ENCODE data around the gene NDUFB3.
A peak's percentile ranks its signal among the peaks of the same experiment; 100 is the strongest.
"Not testable (repeated sequence)": the region's sequence is repeated elsewhere in the genome, so short reads cannot be mapped to it uniquely, and the experiment has no call there.

NDUFB3 gene

DNA sequence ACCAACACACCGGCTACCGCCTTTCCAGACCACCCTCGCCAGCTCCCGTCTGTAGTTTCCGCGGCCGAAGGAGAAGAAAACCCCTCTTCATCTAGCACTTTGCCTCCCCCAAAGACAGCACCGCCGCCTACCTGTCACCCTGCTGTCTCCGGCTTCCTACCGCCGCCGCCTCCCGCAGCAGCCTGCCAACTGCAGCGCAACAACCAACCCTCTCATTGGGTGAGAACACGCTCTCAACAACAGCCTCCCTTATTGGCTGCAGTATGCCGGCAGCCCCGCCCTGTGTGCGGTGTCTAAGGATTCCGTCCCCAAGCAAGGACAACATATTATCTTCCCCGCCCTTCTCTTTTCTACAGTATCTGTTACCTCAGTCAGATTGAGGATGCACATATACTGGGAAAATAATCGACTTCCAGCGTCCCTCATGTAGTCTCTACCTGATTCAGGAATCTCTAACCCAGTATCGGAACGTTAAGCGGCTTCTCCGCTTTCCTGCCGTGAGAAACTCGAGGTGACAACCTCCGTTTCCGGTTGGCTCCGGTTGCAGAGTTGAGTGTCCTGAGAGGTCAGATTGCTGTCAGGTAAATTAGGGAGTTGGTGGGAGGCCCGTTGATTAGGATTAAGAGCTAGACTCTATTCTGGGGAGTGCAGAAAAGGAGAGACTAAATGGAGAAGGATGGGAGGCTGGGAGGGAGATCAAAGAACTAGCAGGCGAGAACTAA, at the start of gene NDUFB3, which contains the start of gene HYCC2:
Gene NDUFB3, plus strand, starts transcription at position 523 of the 722 bp plus-strand sequence. CDS start 6,882 bp downstream, outside the sequence.
Gene HYCC2, minus strand, starts transcription at position 193 of the 722 bp plus-strand sequence. CDS start 47,662 bp downstream, outside the sequence.
- peak; percentile 96 for DNase-seq (ENCODE audit: low spot score)

DNA sequence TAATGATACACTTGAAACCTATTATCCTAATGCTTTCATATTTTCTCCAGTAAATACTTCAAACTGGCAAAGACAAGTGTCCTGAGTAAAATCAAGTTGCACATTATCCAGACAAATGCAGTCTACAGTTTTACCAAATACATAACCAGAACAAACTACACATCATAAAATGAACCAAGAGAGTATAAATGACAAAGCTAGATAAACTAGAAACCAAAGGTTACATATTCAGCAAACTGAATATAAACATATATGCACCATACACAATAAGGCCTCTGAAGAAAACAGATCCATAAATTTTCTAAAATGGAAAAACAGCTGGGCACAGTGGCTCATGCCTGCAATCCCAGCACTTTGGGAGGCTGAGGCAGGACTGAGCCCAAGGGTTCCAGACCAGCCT, 47.3 kb upstream of the NDUFB3 start:
- DNase-seq (ENCODE audit: low spot score): no peak

DNA sequence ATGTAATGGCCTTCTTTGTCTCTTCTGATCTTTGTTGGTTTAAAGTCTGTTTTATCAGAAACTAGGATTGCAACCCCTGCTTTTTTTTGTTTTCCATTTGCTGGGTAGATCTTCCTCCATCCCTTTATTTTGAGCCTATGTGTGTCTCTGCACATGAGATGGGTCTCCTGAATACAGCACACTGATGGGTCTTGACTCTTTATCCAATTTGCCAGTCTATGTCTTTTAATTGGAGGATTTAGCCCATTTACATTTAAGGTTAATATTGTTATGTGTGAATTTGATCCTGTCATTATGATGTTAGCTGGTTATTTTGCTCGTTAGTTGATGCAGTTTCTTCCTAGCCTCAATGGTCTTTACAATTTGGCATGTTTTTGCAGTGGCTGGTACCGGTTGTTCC, 37.4 kb upstream of the NDUFB3 start:
- DNase-seq (ENCODE audit: low spot score): not testable (repeated sequence)

DNA sequence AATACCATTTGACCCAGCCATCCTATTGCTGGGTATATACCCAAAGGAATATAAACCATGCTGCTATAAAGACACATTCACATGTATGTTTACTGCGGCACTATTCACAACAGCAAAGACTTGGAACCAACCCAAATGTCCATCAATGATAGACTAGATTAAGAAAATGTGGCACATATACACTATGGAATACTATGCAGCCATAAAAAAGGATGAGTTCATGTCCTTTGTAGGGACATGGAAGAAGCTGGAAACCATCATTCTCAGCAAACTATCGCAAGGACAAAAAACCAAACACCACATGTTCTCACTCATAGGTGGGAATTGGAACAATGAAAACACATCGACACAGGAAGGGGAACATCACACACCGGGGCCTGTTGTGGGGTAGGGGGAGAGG, 33.4 kb upstream of the NDUFB3 start:
- DNase-seq (ENCODE audit: low spot score): not testable (repeated sequence)

DNA sequence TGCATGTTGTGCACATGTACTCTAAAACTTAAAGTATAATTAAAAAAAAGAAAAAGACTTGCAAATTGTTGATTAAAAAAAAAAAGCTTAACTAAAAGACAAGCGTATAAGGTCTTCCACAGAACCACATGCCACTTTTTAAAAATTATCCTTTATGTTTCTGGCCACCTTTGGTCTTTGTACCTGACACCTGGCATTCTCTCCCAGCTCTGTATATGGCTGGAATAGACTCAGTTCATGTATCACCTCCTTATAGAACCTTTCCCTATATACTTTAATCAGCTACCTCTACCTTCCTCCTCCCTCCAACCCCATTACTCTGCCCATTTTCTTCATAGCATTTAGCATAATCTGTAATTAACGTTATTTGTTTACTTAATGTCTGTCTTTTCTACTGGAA, 32.9 kb upstream of the NDUFB3 start:
- no peak for DNase-seq (ENCODE audit: low spot score)

DNA sequence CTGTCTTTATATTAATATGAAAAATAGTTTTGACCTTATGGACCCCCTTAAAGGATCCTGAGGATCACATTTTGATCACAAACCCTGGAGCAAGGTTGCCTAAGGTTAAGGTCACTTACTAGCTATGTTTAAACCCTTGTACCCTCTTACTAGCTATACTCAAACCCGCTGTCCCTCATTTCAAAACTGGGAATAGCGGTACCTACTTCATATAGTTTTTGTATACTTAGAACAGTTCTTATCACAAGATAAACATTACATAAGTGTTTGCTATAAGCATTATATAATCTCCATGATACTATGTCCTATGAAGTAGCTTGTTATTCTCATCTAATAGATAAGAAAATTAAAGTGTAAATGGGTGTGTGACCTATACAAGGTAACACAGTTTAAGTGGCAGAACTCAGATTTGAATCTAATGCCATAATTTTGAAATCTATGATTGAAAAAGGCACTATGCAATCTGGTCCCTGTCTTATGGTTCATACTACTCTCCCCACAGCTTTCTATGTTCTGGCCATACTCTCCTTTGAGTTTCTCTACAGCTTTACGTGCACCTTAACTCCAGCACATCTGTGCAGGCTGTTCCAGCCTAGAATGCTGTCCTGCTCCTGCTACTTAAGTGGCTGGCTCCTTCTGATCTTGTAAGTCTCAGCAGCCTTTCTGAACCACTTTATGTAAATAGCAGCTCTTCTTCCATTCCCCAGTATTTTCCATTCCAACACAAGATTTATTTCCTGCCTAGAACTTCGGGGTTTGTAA, 30.8 kb upstream of the NDUFB3 start:
- DNase-seq (ENCODE audit: low spot score): no peak

DNA sequence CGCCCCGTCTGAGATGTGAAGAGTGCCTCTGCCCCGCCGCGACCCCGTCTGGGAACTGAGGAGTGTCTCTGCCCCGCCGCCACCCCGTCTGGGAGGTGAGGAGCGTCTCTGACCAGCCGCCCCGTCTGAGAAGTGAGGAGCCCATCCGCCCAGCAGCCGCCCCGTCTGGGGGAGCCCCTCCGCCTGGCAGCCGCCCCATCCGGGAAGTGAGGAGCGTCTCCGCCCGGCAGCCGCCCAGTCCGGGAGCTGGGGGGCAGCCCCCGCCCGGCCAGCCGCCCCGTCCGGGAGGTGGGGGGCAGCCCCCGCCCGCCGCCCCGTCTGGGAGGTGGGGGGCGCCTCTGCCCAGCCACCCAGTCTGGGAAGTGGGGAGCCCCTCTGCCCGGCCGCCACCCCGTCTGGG, 29.4 kb upstream of the NDUFB3 start:
- DNase-seq (ENCODE audit: low spot score): not testable (repeated sequence)

DNA sequence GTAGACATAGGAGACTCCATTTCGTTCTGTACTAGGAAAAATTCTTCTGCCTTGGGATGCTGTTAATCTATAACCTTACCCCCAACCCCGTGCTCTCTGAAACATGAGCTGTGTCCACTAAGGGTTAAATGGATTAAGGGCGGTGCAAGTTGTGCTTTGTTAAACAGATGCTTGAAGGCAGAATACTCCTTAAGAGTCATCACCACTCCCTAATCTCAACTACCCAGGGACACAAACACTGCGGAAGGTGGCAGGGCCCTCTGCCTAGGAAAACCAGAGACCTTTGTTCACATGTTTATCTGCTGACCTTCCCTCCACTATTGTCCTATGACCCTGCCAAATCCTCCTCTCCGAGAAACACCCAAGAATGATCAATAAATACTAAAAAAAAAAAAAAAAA, 28.8 kb upstream of the NDUFB3 start:
- DNase-seq (ENCODE audit: low spot score): not testable (repeated sequence)

DNA sequence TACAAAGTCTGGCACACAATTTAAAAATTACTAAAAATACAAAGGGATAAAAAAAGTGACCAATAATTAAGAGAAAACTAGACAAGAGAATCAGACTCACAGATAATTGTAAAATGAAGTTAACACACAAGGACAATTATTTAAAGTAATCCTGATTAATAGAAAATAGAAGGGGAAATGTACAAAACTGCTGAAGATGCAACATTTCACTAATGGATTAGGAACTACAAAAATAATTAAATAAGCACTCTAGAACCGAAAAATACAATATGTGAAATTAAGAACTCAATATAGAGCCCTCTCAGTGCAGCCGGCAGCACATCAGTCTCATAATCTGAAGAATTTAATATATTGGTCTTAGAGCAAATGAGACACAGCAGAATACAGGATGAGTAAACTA, 24.9 kb upstream of the NDUFB3 start:
- DNase-seq (ENCODE audit: low spot score): no peak

DNA sequence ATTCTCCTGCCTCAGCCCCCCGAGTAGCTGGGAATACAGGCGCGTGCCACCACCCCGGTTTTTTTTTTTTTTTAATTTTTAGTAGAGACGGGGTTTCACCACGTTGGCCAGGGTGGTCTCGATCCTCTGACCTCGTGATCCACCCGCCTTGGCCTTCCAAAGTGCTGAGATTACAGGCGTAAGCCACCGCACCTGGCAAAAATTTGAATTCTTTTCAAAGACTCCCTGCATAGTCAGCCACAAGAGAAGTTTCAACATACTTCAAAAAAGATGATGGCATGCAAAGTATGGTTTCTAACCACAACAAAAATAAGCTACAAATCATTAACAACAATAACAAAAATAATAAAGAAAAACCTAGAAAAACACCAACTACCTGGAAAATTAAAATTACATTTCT, 22.3 kb upstream of the NDUFB3 start:
- no peak for DNase-seq (ENCODE audit: low spot score)

DNA sequence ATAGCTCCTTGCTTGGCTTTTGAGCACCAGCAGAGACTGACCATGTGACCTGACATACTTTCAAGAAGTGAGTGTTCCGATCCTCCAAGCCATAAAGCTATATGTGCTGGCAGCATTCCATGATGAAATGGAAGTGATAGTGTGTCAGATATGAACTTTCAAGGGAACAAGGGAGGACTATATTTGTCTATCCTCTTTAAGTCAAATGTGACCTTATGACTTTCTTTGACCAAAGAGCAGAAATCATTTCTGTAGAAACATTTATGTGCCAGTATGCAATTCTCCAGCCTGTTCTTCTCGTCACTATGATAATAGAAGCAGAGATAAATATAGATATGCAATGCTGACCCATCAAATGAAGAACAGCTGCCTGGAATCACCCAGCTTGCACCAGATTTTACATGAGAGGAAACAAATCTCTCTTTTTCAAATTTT, 14.7 kb upstream of the NDUFB3 start:
- DNase-seq (ENCODE audit: low spot score): no peak

DNA sequence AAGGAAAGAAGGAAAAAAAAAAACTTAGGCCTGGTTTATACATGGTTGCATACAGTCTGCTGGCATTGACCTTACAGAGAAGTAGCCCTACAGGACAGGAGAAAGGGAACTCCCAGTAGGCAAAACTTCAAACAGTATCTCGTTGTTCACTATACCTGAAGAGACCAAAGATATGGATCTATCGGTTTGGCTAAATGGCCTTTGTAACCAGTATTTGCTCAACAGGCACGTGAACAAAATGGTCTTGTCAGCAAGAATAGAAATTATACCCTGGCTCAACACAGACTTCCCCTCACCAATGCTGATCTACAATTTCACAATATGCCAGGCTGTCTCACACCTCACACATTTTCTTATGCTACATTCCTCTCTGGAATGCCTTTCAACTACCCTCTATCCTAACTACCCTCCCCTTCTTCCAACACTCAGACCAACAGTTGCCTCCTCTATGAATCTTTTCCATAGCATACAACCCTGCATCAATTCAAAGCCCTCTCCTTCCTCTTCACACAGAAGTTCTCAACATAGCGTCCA, 14.0 kb upstream of the NDUFB3 start:
- no peak for DNase-seq (ENCODE audit: low spot score)

DNA sequence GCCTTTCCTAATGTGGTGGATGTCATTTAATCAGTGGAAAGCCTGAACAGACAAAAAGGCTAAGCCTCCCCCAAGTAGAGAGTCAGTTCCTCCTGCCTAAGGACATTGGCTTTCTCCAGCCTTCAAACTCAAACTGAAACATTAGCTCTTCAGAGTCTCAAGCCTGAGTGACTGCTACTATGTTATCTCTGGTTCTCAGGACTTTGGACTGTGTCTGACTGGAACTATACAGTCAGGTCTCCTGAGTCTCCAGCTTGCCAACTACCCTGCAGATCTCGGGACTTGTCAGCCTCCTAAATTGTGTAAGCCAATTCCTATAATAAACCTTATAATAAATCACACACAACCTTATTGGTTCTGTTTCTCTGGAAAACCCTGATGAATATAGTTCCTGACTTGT, 12.9 kb upstream of the NDUFB3 start:
- no peak for DNase-seq (ENCODE audit: low spot score)

DNA sequence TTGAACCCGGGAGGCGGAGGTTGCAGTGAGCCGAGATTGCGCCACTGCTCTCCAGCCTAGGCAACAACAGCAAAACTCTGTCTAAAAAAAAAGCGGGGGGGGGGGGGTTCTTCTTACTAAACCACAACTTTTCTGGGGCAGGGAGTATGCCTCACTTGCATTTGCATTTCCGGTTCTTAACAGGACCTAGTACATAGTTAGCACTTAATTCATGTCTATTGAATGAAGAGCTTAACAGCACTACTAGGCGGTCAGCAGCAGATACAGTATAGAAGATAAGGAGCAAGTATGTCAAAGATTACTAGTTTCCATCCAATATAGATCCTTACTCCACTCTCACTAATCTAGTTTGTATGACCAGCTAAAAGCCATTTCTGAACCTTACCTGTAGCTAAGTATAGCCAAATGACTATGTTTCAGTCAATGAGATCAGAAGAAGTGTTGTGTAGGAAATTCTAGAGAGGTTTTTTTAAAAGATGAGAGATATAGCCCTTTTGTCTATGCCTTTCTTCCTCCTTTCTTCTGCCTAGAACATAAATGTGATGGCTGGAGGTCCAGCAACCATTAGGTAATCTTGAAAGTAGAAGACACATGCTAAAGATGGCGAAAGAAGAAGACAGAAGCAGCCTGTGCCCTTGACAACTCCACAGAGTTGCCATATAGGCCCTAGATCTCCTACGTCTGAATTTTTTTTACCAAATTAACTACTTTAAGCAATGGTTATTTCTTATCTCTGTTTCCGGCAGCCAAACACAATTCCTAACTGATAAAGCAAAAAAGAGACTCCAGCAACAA, 11.6 kb upstream of the NDUFB3 start:
- DNase-seq (ENCODE audit: low spot score): no peak

DNA sequence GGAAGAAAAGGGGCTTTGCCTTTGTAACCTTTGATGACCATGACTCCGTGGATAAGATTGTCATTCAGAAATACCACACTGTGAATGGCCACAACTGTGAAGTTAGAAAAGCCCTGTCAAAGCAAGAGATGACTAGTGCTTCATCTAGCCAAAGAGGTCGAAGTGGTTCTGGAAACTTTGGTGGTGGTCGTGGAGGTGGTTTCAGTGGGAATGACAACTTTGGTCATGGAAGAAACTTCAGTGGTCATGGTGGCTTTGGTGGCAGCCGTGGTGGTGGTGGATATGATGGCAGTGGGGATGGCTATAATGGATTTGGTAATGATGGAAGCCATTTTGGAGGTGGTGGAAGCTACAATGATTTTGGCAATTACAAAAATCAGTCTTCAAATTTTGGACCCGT, 8.3 kb upstream of the NDUFB3 start:
- not testable (repeated sequence) for DNase-seq (ENCODE audit: low spot score)

DNA sequence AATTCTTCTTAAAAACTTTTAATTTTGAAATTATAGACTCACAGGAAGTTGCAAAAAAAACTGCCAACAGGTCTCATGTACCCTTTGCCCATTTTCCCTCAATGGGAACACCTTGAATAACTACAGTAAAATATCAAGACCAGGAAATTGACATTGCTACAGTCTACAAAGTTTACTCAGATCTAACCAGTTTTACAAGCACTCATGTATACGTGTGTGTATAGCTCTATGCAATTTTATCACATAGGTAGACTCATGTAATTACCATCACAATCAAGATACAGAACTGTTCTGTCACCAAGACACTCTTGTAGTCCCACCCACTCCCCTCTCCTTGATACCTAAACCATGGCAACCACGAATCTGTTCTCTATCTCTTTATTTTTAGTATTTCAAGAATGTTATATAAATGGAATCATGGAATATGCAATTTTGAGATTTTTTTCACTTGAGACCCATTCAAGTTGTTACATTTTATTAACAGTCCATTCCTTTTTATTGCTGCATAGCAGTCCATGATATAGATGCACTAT, 6.9 kb upstream of the NDUFB3 start:
- no peak for DNase-seq (ENCODE audit: low spot score)

DNA sequence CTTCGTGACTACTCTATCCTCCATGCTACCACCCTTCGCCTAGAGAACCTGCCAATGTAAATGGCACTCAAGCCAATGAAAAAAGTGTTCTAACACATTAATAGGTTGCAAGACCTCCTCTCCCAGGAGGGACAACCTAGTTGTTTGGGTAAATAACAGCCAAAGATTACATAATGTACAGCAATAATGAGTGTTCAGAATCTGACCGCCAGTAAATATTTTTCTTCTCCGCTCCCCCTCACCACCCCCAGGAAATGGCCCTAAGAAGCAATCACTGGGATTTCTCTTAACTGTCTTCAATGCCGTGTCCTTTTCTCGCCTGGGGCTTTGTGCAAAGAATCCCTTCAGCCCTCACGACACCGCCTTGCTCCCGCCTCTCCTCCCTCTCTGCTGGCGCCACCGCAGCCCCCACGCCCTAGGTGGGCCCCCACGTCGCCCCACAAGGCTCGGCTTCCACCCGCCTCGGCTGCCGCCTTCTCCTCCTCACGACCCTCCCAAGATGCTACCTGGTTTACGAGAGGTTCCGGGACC, 788 bp upstream of the NDUFB3 start:
- DNase-seq (ENCODE audit: low spot score): peak; percentile 16

DNA sequence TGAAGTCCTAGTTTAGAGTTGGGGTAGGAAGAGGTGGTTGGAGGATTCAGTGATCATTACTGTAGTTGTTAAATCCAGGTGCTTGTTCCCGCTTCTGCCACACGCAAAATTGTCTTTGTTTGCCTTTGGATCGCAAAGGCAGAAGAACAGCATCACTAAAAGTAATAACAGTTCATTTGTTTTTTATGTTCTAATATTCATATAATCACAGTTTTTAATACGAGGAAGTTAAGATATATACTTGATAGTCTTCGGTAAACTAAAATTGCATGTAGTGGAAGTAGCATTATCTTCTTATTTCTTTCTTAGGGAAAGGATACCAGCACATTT, 365 bp downstream of the NDUFB3 start:
- DNase-seq (ENCODE audit: low spot score): no peak

DNA sequence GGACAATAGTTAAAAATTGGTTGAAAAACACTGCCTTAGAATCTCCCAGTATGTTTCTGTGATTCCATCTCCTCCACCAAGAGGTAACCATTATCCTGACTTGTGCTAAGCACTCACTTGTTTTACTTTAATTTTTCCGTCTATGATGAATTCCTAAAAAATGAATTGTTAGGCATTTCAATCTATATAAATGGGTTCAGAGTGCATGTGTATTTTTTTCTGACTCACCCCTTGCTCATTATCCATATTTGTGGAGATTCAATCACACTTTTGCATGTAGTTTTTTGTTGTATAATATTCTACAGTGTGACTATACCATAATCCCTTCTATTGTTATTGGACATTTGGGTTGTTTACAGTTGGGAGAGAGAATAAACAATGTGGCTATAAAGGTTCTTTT, 1.3 kb downstream of the NDUFB3 start:
- no peak for DNase-seq (ENCODE audit: low spot score)

DNA sequence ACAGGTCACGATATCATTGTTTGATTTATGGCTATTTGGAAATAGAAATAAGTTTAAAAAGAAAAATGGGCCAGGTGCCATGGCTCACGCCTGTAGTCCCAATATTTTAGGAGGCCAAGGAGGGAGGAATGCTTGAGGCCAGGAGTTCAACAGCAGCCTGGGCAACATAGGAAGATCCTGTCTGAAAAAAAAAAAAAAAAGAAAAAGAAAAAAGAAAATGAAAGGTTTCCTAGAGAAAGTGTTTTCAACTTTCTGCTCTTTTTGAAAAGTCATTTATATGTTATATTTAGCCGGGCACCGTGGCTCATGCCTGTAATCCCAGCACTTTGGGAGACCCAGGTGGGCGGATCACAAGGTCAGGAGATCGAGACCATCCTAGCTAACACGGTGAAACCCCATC, 3.2 kb downstream of the NDUFB3 start:
- DNase-seq (ENCODE audit: low spot score): no peak

DNA sequence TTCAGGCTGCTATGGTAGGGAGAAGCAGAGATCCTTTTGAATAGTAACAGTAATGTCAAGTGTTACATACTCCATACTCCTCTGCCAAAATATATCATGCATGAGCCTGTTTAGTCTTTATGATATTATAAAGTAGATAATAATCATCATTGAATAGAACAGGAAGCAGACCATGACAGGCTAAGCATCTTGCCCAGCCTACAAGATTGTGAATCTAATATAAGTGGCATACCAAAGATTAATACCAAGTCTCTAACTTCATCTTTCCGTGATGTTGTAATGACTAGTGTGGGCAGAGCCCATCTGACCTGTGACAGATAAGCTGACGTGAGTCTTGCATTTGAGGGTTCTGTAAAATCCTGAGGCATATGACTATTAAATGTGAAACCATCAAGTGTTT, 13.1 kb downstream of the NDUFB3 start:
- DNase-seq (ENCODE audit: low spot score): no peak

DNA sequence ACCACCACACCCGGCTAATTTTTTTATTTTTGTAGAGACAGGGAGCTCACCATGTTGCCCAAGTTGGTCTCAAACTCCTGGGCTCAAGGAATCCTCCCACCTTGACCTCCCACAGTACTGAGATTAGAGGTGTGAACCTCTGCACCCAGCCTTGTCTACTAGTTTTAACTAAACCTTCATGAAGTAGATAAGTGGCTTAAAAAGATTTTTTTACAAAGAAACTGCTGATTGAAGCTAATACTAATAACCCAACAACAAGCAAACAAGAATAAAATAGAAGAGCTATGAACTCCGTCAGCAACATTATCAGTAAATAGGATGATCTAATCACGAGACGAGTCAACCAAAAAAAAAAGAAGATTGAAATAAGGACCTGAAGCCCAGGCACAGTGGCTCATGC, 18.8 kb downstream of the NDUFB3 start:
- DNase-seq (ENCODE audit: low spot score): no peak

All from D341Med (cell line).